Measurements from ENCODE around the gene ARSH.
"Not testable (repeated sequence)": the region's sequence is repeated elsewhere in the genome, so short reads cannot be mapped to it uniquely, and the experiment has no call there.

The ARSH gene, protein sequence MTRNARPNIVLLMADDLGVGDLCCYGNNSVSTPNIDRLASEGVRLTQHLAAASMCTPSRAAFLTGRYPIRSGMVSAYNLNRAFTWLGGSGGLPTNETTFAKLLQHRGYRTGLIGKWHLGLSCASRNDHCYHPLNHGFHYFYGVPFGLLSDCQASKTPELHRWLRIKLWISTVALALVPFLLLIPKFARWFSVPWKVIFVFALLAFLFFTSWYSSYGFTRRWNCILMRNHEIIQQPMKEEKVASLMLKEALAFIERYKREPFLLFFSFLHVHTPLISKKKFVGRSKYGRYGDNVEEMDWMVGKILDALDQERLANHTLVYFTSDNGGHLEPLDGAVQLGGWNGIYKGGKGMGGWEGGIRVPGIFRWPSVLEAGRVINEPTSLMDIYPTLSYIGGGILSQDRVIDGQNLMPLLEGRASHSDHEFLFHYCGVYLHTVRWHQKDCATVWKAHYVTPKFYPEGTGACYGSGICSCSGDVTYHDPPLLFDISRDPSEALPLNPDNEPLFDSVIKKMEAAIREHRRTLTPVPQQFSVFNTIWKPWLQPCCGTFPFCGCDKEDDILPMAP

DNA sequence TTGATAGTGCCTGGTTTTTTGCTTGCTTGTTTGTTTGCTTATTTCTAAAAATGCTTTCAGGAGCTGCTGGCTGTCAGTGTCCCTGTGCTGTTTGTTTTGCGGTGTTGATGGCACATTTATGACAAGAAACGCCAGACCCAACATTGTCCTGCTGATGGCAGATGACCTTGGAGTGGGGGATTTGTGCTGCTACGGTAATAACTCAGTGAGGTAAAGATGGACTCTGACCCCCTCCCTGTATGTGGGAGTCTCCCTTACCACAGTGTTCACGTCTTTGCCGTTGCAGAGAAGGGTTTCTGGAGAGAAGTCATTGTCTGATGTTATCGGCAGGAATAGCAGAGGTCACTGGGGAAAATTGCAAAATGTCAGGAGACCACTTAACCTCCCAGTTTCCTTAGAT lies at the start of gene ARSH:
Gene ARSH, plus strand, starts transcription at position 52 of the 400 bp plus-strand sequence. Its CDS starts 67 bp downstream, at position 119.
- no peak for DNase-seq

DNA sequence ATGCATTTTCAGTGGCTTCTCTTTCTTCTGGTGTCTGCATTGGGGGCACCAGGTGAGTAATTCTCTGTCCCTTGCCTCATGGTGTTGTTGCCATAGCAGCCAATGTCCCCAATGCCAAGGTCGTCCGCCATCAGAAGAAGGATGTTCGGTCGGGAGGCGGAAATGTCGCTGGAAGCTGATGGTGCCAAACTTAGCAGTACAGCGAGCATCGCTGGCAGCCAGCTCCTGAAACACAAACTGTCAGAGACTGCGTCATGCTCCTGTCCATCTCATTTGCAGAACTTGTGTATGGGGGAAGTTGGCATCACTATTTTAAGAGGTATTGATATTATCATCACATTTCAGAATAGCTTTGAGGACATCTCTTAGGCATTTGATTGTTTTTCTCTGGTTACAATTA lies 48.1 kb upstream of the ARSH start:
- DNase-seq, result no peak

DNA sequence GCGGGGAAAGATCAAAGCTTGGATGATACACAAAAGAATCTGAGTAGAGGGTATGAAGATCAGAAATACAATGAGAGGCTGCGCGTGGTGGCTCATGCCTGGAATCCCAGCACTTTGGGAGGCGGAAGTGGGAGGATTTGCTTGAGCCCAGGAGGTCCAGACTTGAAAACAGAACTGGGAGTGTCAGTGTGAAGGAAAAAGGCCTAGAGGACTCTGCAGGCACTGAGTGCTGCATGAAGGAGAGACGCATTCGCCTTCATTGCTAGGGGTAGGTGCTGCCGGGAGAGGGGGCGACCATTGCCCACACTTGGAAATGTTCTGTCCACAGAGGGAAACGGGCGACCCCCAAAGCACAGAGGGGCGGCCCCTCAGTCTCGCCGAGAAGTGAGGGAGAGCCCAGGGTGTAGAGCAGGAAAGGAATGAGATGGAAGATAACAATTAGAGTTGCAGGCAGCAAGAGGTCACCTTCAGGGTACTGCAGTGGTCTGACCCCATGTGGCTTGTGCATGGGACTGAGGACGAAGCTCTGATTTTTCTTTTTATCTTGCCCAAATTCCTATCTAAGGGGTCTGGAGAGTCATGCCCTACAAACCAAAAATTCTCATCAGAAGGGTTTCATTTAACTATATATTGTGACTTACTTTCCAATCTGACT lies 45.4 kb upstream of the ARSH start:
- DNase-seq, result no peak

DNA sequence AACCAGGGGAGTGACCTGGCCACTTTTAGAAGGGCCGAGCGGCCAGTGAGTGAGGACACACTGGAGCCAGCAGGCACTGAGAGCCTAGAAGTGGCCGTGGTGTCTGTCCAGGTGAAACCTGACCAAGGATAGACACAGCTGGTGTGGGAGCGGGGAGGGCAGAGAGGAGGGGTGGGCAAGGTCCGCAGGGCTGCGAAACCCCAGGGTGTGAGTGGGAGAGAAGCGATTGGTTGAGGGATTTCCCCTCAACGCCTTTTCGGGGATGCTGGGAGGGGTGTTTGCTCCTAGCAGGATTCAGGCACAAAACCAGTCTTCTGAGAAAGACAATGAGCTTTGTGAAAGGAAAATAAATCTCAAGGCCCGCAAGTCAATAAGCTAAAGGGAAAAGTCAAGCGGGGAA lies 44.0 kb upstream of the ARSH start:
- DNase-seq, result no peak

DNA sequence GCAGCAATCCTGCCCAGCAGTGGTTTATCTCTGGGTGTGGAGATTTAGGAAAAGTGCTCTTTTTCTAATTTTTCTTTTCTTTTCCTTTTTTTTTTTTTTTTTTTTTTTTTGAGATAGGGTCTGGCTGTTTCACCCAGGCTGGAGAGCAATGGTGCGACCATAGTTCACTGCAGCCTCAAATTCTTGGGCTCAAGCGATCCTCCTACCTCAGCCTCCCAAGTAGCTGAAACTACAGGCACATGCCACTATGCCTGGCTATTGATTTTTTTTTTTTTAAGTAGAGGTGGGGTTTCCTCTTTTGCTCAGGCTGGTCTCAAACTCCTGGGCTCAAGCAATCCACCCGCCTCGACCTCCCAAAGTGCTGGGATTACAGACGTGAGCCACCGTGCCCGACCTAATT lies 42.9 kb upstream of the ARSH start:
- DNase-seq, result not testable (repeated sequence)

DNA sequence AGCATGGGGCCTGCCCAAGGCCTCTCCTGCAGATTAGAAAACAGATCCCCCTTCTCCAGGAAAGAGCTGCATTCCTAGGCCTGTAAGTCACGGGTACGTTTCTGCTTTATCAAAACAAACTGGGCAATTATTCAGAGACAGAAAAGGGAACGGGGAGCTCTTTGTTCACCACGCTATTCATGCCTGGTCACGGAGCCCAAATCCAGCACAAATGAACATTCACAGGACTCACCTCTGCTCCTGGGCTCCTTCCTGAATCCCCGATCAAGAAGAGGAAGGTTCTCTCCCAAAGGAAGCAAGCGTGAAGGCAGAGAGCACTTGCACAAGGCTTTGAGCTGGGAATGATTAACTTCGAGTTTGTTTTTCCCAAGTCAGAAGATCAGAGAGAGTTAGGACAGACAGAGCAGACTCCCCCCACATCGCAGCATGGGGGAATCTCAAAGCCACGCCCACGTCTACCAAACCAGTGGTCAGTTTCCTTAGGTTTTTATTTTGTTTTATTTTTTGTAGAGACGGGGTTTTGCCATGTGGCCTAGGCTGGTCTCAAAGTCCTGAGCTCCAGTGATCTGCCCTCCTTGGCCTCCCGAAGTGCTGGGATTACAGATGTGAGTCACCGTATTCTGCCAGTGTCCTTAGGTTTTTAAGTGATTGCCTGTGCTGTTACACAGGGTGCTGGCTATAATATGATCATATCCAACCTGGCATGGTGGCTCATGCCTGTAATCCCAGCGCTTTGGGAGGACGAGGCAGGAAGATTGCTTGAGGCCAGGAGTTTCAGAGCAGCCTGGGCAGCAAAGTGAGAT lies 42.2 kb upstream of the ARSH start:
- not testable (repeated sequence) for DNase-seq

DNA sequence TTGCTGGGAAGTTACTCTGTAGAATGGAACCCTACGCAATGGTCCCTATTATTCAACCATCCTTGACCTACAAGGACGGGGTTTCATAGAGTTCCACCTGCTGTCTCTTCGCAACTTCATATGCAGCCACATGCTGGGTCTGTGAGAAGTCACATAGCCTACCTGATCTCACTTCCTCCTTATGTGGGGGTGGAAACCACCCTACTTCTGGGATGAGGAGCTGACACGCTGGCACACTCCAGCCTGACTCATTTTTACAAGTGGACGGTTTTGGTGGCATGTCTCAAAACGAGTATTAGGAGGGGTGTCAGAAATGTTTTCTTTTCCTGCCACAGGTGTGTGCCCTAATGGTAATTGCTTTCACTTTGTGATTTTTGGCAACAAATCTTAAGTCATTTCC lies 40.4 kb upstream of the ARSH start:
- DNase-seq, result no peak

DNA sequence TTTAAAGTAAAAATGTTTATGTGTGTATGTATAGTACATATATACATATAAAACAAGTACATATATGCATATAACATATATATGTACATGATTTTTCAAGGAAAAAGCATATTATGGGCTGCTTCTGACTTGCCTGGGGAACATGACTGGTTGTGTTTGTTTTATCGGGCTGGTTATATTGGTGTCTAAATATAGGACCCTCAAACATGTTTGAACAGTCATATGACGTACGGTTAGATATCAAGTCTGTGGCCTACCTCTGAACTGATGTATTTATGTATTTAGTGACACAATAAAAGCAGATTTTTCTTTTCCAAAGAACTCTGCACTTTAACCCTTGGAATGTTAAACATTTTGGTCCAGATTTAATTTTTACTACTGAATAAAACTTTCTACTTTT lies 39.3 kb upstream of the ARSH start:
- DNase-seq, result no peak

DNA sequence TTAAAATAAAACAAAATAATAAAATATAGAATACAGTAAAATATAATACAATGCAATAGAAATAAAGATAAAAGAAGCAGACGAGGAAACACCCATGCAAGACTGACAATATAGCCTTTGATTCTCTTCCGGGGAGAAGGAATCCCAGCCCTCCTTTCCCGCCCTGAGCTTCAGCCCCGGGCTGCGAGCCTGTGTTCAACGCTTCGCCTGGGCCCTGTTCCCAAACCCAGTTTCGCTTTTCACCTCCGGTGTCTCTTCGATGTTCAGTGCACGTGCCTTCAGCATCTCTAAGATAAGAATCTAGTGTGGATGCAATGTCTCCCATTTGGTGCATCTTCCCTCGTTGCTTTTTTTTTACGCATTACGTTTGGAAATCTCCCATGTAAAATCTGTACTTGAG lies 38.8 kb upstream of the ARSH start:
- DNase-seq, result no peak

DNA sequence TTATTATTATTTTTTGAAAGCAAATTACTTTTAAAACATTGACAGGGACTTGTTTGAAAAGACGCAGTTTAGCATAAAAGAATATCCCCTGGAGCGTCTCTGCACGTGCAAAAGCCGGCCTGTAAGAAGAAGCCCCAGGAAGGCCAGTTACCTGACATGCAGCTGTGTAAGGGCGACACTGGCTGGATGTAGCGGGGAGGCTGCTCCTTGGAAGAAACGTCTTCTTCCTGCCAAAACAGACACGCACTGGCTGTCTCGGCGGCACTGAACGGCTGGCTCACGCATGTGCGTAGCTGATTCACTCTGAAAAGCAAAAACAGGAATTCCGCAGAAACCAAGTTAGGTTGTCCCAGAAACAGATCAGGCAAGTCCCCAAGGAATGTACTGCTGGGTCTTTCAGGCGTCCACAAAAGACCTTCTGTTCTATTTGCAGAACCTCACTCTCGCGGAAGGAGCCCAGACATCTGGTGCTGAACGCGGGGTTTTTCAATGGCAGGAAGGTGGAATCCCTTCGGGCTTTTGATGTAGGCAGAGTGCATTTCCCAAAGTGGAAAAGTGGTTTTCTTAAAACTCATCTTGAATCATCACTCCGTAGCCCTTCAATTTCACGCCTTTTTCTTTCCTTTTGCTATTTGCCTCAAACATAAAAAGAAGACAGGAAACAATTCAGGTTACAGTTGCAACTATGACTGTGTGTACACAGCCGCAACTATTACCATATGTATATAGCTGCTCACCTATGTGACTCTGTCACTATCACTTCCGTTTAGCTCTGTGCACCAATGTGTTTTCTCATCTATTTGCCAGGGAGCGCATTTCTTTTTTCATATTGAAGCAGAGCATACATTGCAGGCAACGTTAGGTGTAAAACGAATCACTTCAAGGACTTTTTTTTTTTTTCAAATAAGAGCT lies 38.1 kb upstream of the ARSH start:
- DNase-seq, result no peak

DNA sequence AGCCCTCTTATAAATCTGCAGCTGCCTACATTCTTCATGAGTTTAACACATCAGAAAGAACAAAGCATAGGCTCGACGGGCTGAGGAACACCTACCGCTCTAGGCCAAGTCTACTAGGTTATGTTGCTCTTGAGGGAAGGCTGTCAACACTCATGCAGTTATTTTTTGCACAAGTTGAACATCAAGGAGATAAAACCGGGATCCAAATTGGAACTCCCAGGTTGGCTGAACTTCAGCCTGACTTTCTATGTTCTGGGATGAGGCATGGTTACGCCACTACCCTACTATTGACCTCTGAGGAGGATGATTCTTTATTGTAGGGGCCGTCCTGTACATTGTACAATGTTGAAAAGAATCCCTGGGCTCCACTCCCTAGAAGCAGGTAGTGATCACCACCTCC lies 37.3 kb upstream of the ARSH start:
- DNase-seq, result no peak

DNA sequence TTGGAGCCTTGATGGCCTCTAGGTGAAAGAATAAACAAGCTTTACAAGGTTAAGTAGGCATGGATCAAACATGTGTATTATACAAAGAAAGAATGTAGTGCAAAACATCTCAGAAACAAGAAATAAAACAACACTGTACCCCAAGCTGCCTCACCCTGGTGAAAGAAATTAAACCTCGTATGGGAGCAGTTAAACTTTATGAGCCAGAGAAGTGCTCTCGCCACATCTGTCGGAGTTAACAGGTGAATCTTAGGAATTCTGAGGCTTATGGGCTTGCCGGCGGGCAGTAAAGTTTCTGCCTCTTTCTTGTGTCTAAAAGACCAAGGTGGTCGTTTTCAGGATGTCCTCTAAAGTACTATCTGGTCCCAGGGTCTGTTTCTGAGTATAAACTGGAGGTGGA lies 34.0 kb upstream of the ARSH start:
- DNase-seq, result no peak

DNA sequence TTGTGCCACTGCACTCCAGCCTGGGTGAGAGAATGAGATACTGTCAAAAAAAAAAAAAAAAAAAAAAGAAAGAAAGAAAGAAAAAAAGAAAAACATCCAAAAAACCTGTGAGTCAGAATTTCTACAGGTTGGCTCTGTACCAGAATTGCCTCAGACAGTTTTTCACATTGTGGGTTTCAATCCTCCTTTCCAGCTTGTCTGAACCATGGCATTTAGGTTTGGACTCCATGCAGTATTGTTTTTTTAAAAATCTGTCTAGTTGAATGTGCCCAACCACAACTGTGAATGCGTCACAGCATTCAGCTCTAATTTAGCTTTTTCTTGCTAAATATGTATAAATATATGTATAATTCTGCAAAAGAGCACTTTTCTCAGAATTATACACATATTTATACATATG lies 31.4 kb upstream of the ARSH start:
- no peak for DNase-seq

DNA sequence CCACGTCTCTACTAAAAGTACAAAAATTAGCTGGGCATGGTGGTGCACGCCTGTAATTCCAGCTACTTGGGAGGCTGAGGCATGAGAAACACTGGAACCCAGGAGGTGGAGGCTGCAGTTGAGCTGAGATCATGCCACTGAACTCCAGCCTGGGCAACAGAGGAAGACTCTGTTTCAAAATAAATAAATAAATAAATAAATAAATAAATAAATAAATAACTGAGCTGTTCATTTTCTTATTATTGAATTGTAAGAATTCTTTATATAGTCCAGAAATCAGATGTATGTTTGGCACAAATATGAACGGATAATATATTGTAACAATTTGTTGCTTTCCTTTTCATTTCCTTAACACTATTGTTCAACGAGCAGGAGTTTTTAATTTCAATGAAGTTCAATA lies 27.7 kb upstream of the ARSH start:
- not testable (repeated sequence) for DNase-seq

DNA sequence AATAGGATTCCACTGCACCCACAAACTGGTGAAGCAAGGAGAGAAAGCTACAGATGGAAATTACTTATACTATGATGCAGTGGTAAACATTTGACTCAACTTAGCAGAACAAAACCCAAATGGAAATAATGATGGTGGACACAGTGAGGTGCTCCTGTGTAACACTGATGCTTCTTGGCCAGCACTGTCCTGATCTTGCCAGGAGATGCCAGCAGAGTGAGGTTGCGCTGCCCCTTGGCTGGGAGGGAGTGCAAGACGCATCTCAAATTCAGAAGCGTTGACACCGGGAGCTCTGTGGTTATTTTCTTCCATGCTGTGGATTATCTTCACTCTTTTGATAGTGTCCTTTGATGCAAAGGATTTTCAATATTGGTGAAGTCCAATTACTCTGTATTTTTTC lies 22.0 kb upstream of the ARSH start:
- no peak for DNase-seq

DNA sequence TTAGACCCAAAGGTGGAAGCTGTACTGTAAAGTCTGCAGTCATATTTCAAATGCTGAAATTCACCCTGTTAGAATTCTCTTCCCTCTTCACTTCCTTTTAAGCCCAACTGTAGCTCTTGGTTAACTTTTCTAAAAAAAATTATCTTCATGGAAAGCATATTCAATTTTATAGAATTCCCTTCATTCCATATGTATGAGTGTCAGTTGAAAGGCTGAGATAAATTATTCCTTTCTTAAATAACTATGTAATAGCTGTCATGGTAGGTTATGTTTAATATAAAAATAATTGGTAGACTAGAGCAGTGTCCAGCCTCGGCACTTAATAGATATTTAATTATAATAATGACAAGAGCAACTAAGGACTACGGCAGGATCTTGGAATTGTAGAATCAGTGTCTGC lies 16.8 kb upstream of the ARSH start:
- DNase-seq, result no peak

DNA sequence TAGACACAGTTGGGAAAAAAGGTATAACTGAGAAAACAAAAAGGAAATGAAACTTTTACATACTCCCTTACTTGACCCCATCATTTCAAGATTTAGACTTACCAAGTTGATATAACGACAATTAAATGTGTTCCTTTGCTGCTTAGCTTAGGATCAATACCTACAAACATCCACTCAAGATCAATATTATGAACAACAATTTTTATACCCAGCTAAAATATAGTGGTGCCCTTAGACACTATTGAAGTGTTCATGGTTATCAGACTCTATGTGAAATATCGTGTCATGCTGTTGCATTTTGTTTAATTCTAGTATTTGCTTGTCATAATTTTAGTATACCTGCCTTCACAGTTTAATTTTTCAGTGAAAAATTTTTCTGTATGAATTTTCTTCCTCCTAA lies 4.2 kb downstream of the ARSH start:
- DNase-seq, result no peak

DNA sequence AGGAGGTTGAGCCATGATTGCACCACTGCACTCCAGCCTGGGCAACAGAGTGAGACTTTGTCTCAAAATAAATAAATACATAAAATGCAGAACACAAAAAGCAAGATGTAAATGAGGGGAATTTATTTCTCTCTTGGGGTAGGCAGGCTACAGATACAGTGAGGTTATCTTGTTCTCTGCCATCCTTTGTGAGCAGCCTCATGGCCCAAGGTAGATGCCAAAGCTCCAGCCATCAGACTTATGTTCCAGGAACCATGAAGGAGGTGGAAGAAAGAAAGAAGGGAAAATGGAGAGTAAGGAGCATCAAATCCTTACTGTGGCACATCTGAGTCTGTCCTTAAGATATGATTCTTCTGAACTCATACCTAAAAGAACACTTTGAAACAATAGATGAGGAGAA lies 11.1 kb downstream of the ARSH start:
- DNase-seq, result no peak

DNA sequence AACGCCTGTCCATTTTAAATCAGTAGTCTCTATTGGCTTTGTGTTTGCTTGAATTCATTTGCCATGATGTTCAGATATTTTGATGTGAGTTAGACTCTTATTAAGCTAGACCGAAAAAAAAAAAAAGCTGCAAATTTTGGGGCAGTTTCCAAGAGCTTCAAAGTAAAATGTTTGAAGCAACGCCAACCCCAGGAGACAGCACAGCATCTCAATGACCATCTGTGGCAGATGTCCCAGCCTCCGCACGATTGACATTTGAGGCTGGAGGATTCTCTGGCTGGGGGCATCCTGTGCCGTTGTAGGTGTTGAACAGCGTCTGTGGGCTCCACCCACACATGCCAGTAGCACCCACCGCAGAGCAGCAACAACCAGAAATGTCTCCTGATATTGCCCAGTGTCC lies 17.8 kb downstream of the ARSH start:
- DNase-seq, result no peak

DNA sequence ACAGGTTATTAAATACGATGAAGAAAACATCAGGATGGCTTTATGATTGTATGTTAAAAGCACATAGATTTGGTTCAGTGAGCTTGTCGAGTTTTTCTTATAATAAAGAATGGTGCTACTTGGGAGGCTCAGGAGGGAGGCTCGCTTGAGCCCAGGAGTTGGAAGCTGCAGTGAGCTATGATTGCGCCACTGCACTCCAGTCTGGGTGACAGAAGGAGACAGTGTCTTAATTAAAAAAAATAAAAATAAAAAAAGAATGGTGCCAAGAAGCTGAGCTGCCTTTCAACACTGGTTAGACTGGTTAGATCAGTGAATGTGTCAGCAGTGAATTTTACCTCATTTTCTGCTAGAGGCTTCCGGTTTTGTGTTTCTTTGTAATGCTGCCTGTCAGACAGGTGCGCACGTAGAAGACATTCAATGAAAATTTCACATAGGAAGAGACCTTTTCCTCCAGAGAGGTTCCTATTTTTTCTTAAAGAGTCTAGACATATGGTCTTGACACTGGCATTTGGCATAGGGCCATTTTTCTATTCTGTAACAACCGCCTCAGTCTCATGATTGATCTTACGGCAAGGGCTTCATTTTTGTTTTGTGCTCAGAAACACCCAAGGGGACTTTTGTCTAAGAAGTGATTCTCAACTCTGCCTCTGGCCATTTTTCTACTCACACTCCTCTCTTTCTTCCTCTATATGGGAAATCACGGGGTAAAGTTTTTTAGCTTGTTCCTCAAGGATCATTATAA lies 19.9 kb downstream of the ARSH start:
- no peak for DNase-seq

DNA sequence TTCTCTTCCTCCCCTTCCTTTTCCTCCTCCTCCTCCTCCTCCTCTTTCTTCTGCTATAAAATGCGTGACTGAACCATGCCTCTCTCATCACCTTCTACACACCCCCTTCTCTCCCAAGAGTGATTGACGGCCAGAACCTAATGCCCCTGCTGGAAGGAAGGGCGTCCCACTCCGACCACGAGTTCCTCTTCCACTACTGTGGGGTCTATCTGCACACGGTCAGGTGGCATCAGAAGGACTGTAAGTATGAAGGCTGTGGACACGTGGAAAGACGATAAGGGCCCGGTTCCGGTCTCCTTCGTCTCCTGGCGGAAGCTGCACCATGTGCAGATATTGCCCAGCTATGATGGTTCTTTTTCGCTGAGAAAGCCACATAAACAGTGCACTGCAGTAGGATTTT lies 22.8 kb downstream of the ARSH start:
- DNase-seq, result no peak

DNA sequence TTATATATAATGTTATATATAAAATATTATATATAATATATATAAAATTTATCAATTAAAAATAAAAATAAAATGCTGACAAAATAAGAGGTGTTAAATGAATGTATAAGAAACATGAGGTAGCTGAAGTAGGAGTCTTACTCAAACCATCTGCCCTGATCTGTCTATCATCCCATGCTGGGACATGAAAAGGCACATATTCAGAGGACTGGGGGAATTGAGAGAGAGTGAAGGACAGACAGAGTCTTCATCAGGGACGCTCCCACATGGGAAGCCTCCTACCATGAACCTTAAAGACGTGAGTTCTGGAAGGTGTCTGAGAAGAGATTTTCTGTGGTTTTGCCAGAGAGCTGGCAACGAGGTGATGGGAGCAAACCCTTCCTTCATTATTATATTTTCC lies 30.9 kb downstream of the ARSH start:
- no peak for DNase-seq
